SK-N-SH (cell line): ENCODE data around the gene TRIP6. TPM values are rescaled to one million over a fixed set of nuclear protein-coding genes. Genes with fewer than 3 reads are reported as not detected.

ENCODE experiments used
- CTCF ChIA-PET: fragments of 300-600, 350-600 bp; formaldehyde crosslinking; extraction: SDS; loops from one replicate; lab custom pipeline; 2021; lab: Yijun Ruan, JAX
- POLR2A ChIA-PET: fragments of 350-600 bp; sonication (Branson Sonifier 250); formaldehyde crosslinking; extraction: SDS; loops from one replicate; lab custom pipeline; 2020; ENCODE audit warnings: antibody characterized with exemption, inconsistent platforms; lab: Yijun Ruan, JAX
- DNase-seq: peaks from one replicate; pipeline ENCODE4 v3.0.0; 2012
- H2AFZ ChIP-seq: fragments of 200-600 bp; sonication (generic); 2 replicates; pipeline ENCODE4 v1.8.1; 2016; ENCODE audit warnings: antibody characterized with exemption, mild to moderate bottlenecking, low read depth
- H3F3A ChIP-seq: fragments of 200-600 bp; sonication (generic); replicated peaks from 2 replicates; pipeline ENCODE3; 2016; ENCODE audit warnings: antibody characterized with exemption, mild to moderate bottlenecking; ENCODE audit not compliant: insufficient read depth
- H3K27ac ChIP-seq, 2 experiments: fragments of 200-500 bp in 1 of 2; fragments of 200-600 bp in 1 of 2; sonication (Bioruptor generic) in 1 of 2; sonication (generic), shearing (Covaris generic) in 1 of 2; 2 replicates each; pipeline versions ENCODE4 v1.5.1 to v1.6.1; 2014 to 2016; ENCODE audit warnings: low read depth in 2 of 2, inconsistent platforms in 1 of 2, low read length in 1 of 2, mild to moderate bottlenecking in 1 of 2, mixed read lengths in 1 of 2
- H3K27me3 ChIP-seq: fragments of 200-600 bp; sonication (generic), shearing (Covaris generic); 2 replicates; pipeline ENCODE4 v1.6.1; 2016; ENCODE audit warnings: mixed run types; ENCODE audit not compliant: insufficient read depth
- H3K36me3 ChIP-seq, 2 experiments: fragments of 200-500 bp in 1 of 2; fragments of 200-600 bp in 1 of 2; sonication (Bioruptor generic) in 1 of 2; sonication (generic) in 1 of 2; replicated peaks in 1 of 2; 2 replicates each; pipeline versions ENCODE3 to v1.5.1; 2014 to 2016; ENCODE audit warnings: low read length in 1 of 2, mild to moderate bottlenecking in 1 of 2; ENCODE audit not compliant: insufficient read depth in 2 of 2, control insufficient read depth in 1 of 2
- H3K4me1 ChIP-seq, 2 experiments: fragments of 200-500 bp in 1 of 2; fragments of 200-600 bp in 1 of 2; sonication (Bioruptor generic) in 1 of 2; sonication (generic), shearing (Covaris generic) in 1 of 2; 2 replicates each; pipeline versions ENCODE4 v1.5.1 to v1.6.1; 2014 to 2016; ENCODE audit warnings: low read depth in 1 of 2, low read length in 1 of 2, mixed run types in 1 of 2; ENCODE audit not compliant: insufficient read depth in 2 of 2, control insufficient read depth in 1 of 2
- H3K4me2 ChIP-seq: fragments of 200-600 bp; sonication (generic), shearing (Covaris generic); 2 replicates; pipeline ENCODE4 v1.6.1; 2017; ENCODE audit warnings: mixed run types
- H3K4me3 ChIP-seq, 2 experiments: fragments of 200-500 bp in 1 of 2; fragments of 200-600 bp in 1 of 2; sonication (Bioruptor generic) in 1 of 2; sonication (generic), shearing (Covaris generic) in 1 of 2; 2 replicates each; pipeline versions ENCODE4 v1.5.1 to v1.8.1; 2014 to 2016; ENCODE audit warnings: low read depth in 2 of 2, inconsistent platforms in 1 of 2, low read length in 1 of 2, mild to moderate bottlenecking in 1 of 2, mixed read lengths in 1 of 2, moderate library complexity in 1 of 2
- H3K79me2 ChIP-seq: fragments of 200-600 bp; sonication (generic); 2 replicates; pipeline ENCODE4 v1.8.1; 2017; ENCODE audit warnings: mild to moderate bottlenecking; ENCODE audit not compliant: insufficient read depth
- H3K9ac ChIP-seq: fragments of 200-600 bp; sonication (generic); 2 replicates; pipeline ENCODE4 v1.6.1; 2017; ENCODE audit warnings: mixed run types
- H3K9me2 ChIP-seq: fragments of 200-600 bp; sonication (generic); 2 replicates; pipeline ENCODE4 v1.6.1; 2017; ENCODE audit warnings: mixed run types
- H3K9me3 ChIP-seq: fragments of 200-600 bp; sonication (generic); 2 replicates; pipeline ENCODE4 v1.6.1; 2017; ENCODE audit warnings: mixed run types, mild to moderate bottlenecking, moderate library complexity
- H4K20me1 ChIP-seq: fragments of 200-600 bp; sonication (generic); 2 replicates; pipeline ENCODE4 v1.6.1; 2017; ENCODE audit warnings: mild to moderate bottlenecking, mixed run types; ENCODE audit not compliant: insufficient read depth
- CHD2 ChIP-seq: fragments of 150-350 bp; IDR thresholded peaks from 2 replicates; pipeline ENCODE4 v1.6.1; 2018; ENCODE audit warnings: low read length; ENCODE audit not compliant: partially characterized antibody
- ELF1 ChIP-seq: IDR thresholded peaks from 2 replicates; pipeline ENCODE4 v1.4.0; 2012
- EZH2phosphoT487 ChIP-seq: fragments of 200-600 bp; sonication (generic); IDR thresholded peaks from 2 replicates; pipeline ENCODE4 v1.6.1; 2017; ENCODE audit warnings: low read depth, mixed run types, mild to moderate bottlenecking, antibody characterized with exemption, moderate library complexity, borderline replicate concordance
- FOSL2 ChIP-seq: IDR thresholded peaks from 2 replicates; pipeline ENCODE4 v1.4.0; 2012; ENCODE audit warnings: low read depth, mild to moderate bottlenecking, moderate library complexity, borderline replicate concordance
- FOXM1 ChIP-seq: IDR thresholded peaks from 2 replicates; pipeline ENCODE4 v1.4.0; 2012; ENCODE audit warnings: low read depth, mild to moderate bottlenecking
- JUND ChIP-seq: IDR thresholded peaks from 2 replicates; pipeline ENCODE4 v1.4.0; 2012
- MEF2A ChIP-seq: IDR thresholded peaks from 2 replicates; pipeline ENCODE4 v1.4.0; 2012; ENCODE audit warnings: low read depth, borderline replicate concordance
- NRF1 ChIP-seq: IDR thresholded peaks from 2 replicates; pipeline ENCODE4 v1.6.1; 2012; ENCODE audit warnings: low read depth, mild to moderate bottlenecking, low read length
- RAD21 ChIP-seq: IDR thresholded peaks from 2 replicates; pipeline ENCODE4 v1.6.1; 2012; ENCODE audit warnings: mild to moderate bottlenecking, low read length
- RCOR1 ChIP-seq: fragments of 150-350 bp; IDR thresholded peaks from 2 replicates; pipeline ENCODE4 v1.6.1; 2017; ENCODE audit warnings: antibody characterized with exemption, low read length
- RFX5 ChIP-seq: IDR thresholded peaks from 2 replicates; pipeline ENCODE4 v1.6.1; 2012; ENCODE audit warnings: mild to moderate bottlenecking, improper control_type of control experiment, low read length
- RXRA ChIP-seq: IDR thresholded peaks from 2 replicates; pipeline ENCODE4 v1.4.0; 2012; ENCODE audit warnings: low read depth, mild to moderate bottlenecking, borderline replicate concordance
- SMC3 ChIP-seq: IDR thresholded peaks from 2 replicates; pipeline ENCODE4 v1.6.1; 2012; ENCODE audit warnings: low read depth, low read length, improper control_type of control experiment
- WGBS: methylation state at CpG from one replicate; pipeline ENCODE4 v1.1.6; 2017; ENCODE audit warnings: low lambda C conversion rate; 5-methylcytosine and 5-hydroxymethylcytosine counted together
- polyA plus RNA-seq, 3 experiments: library from polyadenylated mRNA; depleted of rRNA; stranded (reverse); fragments of >200 nt; gene quantifications; 2 replicates each; pipeline ENCODE4 v1.2.3, GENCODE V29; 2012
- TF ChIP-seq, protein P1 (sequence below): fragments of 200-600 bp; sonication (generic); IDR thresholded peaks from 2 replicates; pipeline ENCODE4 v1.6.1; 2017; ENCODE audit warnings: antibody characterized with exemption, mild to moderate bottlenecking, moderate library complexity
- TF ChIP-seq, protein P2 (sequence below): fragments of 150-350 bp; IDR thresholded peaks from 2 replicates; pipeline ENCODE4 v1.6.1; 2017; ENCODE audit warnings: antibody characterized with exemption, low read length, low read depth, borderline replicate concordance
- TF ChIP-seq, protein P3 (sequence below): IDR thresholded peaks from 2 replicates; pipeline ENCODE4 v1.4.0; 2012; ENCODE audit warnings: low read depth, borderline replicate concordance

The TRIP6 gene
- polyA plus RNA-seq, 1 of the 3 experiments (the other 2 are of a cell fraction) = 6.5 TPM

DNA sequence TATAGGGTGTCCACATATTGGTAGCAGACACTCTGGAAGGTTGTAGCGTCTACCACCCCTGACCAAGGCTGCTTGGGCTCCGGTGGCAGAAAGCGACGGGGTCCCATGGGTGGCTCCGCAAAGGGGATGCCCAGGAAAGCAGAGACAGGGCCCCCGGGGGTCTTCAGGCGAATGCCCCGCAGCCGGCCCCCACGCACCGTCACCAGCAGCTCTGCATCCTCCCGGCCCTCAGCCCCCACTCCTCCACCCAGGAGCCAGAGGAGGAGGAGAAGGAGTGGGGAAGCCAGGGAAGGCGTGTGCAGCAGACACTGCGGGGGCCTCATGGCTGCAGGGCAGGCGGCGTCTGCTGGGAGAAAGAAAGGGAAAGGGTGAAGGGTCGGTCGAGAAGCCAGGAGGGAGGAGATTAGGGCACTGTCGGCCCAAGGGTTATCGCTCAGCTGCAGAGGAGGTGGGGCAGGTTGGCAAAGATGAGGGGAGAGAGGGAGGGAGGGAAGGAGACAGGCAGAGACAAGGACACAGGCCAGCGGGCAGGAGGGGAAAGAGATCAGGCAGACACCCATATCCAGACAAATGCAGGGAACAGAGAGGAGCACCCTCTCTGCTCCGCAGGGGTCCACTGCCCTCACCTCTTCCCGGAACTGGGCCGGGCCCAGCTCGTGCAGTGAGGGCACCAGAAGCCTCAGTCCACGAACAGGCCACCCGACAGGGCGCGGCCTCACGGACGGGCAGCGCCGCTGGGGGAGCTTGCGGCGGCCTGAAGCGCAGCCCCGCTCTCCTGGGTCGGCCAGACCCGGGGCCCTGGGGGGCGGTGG is 26.9 kb downstream of the TRIP6 start:
- WGBS = 81% methylated on average over 32 of the region's 40 CpGs
- TF ChIP-seq FOXM1 (no peak), SMC3 (no peak), FOSL2 (no peak), CHD2 (no peak), MEF2A (no peak), RFX5 (no peak), RCOR1 (no peak)
- TF ChIP-seq, protein P1, sequence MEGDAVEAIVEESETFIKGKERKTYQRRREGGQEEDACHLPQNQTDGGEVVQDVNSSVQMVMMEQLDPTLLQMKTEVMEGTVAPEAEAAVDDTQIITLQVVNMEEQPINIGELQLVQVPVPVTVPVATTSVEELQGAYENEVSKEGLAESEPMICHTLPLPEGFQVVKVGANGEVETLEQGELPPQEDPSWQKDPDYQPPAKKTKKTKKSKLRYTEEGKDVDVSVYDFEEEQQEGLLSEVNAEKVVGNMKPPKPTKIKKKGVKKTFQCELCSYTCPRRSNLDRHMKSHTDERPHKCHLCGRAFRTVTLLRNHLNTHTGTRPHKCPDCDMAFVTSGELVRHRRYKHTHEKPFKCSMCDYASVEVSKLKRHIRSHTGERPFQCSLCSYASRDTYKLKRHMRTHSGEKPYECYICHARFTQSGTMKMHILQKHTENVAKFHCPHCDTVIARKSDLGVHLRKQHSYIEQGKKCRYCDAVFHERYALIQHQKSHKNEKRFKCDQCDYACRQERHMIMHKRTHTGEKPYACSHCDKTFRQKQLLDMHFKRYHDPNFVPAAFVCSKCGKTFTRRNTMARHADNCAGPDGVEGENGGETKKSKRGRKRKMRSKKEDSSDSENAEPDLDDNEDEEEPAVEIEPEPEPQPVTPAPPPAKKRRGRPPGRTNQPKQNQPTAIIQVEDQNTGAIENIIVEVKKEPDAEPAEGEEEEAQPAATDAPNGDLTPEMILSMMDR = no peak
- Histone ChIP-seq H3K9ac (no peak overlapping the region), H3K4me2 (peak overlapping the region; percentile 99; the same call in 1 of the 2 replicates), H3K4me3 (no peak overlapping the region; a peak in 1 of 4 replicates), H3F3A (peaks cover 6% of the 10 kb centered on the region), H3K4me1 (peaks cover 7 to 23% of the 10 kb centered on the region in 2 experiments; a peak in 2 of 4 replicates), H3K27me3 (peaks cover 30% of the 10 kb centered on the region), H4K20me1 (no peaks in the 10 kb centered on the region), H3K9me2 (no peaks in the 10 kb centered on the region), H2AFZ (no peak overlapping the region), H3K9me3 (no peaks in the 10 kb centered on the region), H3K79me2 (peaks cover 3% of the 10 kb centered on the region), H3K27ac (no peak overlapping the region), H3K36me3 (no peaks in the 10 kb centered on the region)
- ChIA-PET POLR2A (interaction anchor here (0.8 kb wide), 1 partner anchor 19 kb away, joined by 3 read pairs; the partner anchor contains the start of gene SRRT), CTCF (interaction anchor here (0.6 to 3.8 kb wide), 63 partner anchors 8 to 424 kb away, joined by 3 to 69 read pairs (median 4); partner anchors contain the start of genes MUC3A, PLOD3, SLC12A9 and SRRT)
- DNase-seq = peak; percentile 36

DNA sequence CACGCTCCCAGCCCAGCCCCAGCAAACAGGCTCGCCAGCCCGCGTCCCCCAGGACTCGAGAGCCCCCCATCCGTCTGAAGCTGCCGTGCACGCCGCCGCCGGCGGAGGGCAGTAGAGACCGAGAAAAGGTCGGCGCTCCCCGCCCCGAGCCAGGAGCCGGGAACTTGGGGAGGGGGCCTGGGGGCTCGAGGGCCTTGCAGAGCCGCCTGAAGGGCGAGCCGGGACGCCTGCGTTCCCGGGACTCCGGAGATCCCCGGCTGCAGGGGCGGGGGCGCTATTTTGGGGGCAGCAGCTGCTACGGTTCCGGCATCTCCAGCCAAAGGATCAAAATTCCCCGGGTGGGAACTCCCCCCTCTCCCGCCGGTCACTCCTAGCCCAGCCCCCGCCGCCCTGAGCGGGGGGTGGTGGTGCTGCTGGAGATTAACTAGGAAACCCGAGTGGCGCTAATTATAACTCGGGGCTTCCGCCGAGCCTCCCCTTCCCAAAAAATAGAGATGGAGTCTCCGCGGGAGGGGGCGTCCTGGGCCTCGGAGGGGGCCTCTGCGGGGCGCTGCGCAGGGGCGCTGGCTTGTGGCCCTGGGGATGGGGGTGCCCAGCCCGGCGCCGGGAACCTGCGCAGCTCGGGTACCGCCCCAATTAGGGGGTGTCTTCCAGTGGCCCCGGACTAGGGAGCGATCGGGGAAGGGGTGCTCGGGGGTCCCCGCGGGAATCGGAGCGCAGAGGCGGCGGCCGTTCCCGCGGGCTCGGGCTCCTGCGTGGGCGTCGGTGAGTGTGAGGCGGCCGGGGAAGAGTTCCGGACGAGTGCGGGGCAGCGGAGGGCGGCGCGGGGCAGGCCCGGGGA is 27.9 kb downstream of the TRIP6 start:
- peaks cover 3% of the 10 kb centered on the region for H3F3A ChIP-seq
- H3K27ac ChIP-seq = no peak overlapping the region
- H3K27me3 ChIP-seq = peaks cover 39% of the 10 kb centered on the region
- peaks cover 7 to 21% of the 10 kb centered on the region in 2 experiments; a peak in 2 of 4 replicates for H3K4me1 ChIP-seq
- no peaks in the 10 kb centered on the region for H4K20me1 ChIP-seq
- H3K9ac ChIP-seq = peak overlapping the region; percentile 25; the same call in 1 of the 2 replicates
- H3K4me3 ChIP-seq = peak overlapping the region; percentile 46 to 73
- peak overlapping the region; percentile 99 for H3K4me2 ChIP-seq
- no peaks in the 10 kb centered on the region for H3K79me2 ChIP-seq
- H2AFZ ChIP-seq = peak overlapping the region; percentile 89
- POLR2A ChIA-PET = interaction anchor here (0.8 kb wide), 1 partner anchor 20 kb away, joined by 3 read pairs; the partner anchor contains the start of gene SRRT
- no peaks in the 10 kb centered on the region for H3K9me2 ChIP-seq
- TF ChIP-seq, protein P2, sequence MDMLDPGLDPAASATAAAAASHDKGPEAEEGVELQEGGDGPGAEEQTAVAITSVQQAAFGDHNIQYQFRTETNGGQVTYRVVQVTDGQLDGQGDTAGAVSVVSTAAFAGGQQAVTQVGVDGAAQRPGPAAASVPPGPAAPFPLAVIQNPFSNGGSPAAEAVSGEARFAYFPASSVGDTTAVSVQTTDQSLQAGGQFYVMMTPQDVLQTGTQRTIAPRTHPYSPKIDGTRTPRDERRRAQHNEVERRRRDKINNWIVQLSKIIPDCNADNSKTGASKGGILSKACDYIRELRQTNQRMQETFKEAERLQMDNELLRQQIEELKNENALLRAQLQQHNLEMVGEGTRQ = no peak
- peak; percentile 76 for TF ChIP-seq RAD21
- TF ChIP-seq, protein P3, sequence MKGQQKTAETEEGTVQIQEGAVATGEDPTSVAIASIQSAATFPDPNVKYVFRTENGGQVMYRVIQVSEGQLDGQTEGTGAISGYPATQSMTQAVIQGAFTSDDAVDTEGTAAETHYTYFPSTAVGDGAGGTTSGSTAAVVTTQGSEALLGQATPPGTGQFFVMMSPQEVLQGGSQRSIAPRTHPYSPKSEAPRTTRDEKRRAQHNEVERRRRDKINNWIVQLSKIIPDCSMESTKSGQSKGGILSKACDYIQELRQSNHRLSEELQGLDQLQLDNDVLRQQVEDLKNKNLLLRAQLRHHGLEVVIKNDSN = no peak
- TF ChIP-seq NRF1 = no peak
- TF ChIP-seq, protein P1 = peak; percentile 95
- 0 out of 2 replicates have a peak, but pooled peaks have one; percentile 32 for TF ChIP-seq SMC3
- no peak for TF ChIP-seq RCOR1
- TF ChIP-seq EZH2phosphoT487 = peak; percentile 99
- no peak for TF ChIP-seq ELF1
- no peak for TF ChIP-seq MEF2A
- TF ChIP-seq JUND = no peak
- TF ChIP-seq RXRA = no peak
- WGBS = under 1% methylated on average over 34 of the region's 83 CpGs
- CTCF ChIA-PET = interaction anchor here (0.6 to 3.8 kb wide), 64 partner anchors 8 to 423 kb away, joined by 3 to 69 read pairs (median 4); partner anchors contain the start of genes MUC3A, PLOD3, SLC12A9 and SRRT
- DNase-seq = peak; percentile 95
- H3K36me3 ChIP-seq = no peaks in the 10 kb centered on the region
- no peaks in the 10 kb centered on the region for H3K9me3 ChIP-seq
